DMS114 treated with DMSO at 0.1 percent for 48 hours (cell line): Measurements from ENCODE around the gene PAQR4.
A peak's percentile ranks its signal among the peaks of the same experiment; 100 is the strongest.

ENCODE experiments used
- DNase-seq: peaks from one replicate; lab custom pipeline; 2025; ENCODE audit not compliant: unreplicated experiment; lab: John Stamatoyannopoulos, UW

Gene PAQR4

GRCh38 chr16:3020604-3021448 lies 51.7 kb downstream of the PAQR4 start:
- peak; percentile 22 for DNase-seq

- peak; percentile 68 for DNase-seq
Observed at GRCh38 chr16:3021449-3022207, 52.5 kb downstream of the PAQR4 start.

- peak; percentile 13 for DNase-seq
Observed at GRCh38 chr16:3022208-3022683, 53.1 kb downstream of the PAQR4 start.

GRCh38 chr16:3022684-3023414 lies 53.7 kb downstream of the PAQR4 start:
- DNase-seq = no peak
